ENCODE results near the gene PRCC. TPM values are rescaled to one million over a fixed set of nuclear protein-coding genes. Genes with fewer than 3 reads are reported as not detected.
A peak's percentile ranks its signal among the peaks of the same experiment; 100 is the strongest.

The PRCC gene
- total and polyA plus RNA-seq, 2 of the 8 experiments (the other 6 are each of a cell fraction or from before 2014, with no cell fraction given) = 95.2 to 115 TPM

- TF ChIP-seq CHD7 (IDR thresholded peaks at IDR 0.05; ENCODE audit: insufficient replicate concordance, low read length) = no peak
- TF ChIP-seq KDM5A (IDR thresholded peaks at IDR 0.05; ENCODE audit: low read length) = no peak; the same call in 1 of the 2 replicates
- peak in 1 of 2 experiments; percentile 74; a peak in 2 of 3 replicates for TF ChIP-seq POLR2A (IDR thresholded peaks at IDR 0.05; ENCODE audit: control extremely low read depth in 1 of 2, low read depth in 2 of 2, low read length in 2 of 2)
- TF ChIP-seq ASH2L (IDR thresholded peaks at IDR 0.05; ENCODE audit: low read length) = peak; percentile 81
- TF ChIP-seq POU5F1 (IDR thresholded peaks at IDR 0.05; ENCODE audit: low read depth, low read length) = no peak
- peak; percentile 99 for TF ChIP-seq SIX5 (IDR thresholded peaks at IDR 0.05; ENCODE audit: low read depth, low read length)
- TF ChIP-seq CTCF (IDR thresholded peaks at IDR 0.05; ENCODE audit: control extremely low read depth in 1 of 3, insufficient read depth in 1 of 3, low read depth in 1 of 3, low read length in 3 of 3) = 0 out of 4 replicates have a peak, but pooled peaks of 1 of the 3 experiments have one; percentile 1
- TF ChIP-seq NRF1 (IDR thresholded peaks at IDR 0.05; ENCODE audit: low read depth, low read length) = no peak
Measured at GRCh38 chr1:156767101-156767878, at the start of gene PRCC (continued).
